Measurements from ENCODE around the gene HNRNPL.

The HNRNPL gene

DNA sequence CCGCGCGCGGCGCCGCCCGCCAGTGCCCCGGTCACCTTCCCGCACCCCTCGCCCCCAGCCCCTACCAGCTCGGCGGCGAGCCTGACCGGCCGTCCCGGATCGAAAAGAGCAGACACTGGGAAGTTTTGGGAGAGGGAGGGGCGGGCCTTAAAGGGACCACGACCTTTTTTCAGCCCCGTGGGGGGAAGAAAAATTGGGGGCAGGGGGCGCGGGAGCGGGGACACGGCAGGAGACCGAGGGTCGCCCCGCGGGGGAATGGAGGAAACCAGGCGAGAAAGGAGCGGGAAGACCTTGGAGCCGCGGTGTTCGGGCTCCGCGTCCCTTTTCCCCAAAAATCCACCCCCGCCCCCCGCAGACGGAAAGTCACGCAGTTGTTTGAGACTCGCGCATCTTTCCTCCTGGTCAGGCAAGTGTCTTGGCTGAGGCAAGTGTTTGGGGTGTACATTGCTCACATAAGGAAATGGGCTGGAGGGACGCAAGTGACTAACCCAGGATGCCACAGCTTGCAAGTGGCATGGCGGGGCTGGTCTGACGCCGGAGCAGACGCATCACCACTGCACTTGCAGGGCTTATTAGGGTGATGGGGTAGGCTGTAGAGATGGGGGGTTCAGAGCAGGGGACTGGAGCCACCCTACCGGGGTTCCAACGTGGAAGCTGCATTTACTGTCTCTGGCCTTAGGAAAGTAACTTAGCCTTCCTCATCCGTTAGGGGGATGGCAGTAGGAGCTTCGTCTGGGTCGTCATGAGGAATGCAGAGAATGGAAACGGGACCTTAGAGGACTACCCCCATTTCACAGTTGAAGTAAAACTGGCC, 2.7 kb upstream of the HNRNPL start:
- TF ChIP-seq CTCF (conservative IDR thresholded peaks at IDR 0.05) = no peak
- TF ChIP-seq ZFX (IDR thresholded peaks at IDR 0.05) = no peak
- H3K27ac ChIP-seq = peak overlapping the region; percentile 92

DNA sequence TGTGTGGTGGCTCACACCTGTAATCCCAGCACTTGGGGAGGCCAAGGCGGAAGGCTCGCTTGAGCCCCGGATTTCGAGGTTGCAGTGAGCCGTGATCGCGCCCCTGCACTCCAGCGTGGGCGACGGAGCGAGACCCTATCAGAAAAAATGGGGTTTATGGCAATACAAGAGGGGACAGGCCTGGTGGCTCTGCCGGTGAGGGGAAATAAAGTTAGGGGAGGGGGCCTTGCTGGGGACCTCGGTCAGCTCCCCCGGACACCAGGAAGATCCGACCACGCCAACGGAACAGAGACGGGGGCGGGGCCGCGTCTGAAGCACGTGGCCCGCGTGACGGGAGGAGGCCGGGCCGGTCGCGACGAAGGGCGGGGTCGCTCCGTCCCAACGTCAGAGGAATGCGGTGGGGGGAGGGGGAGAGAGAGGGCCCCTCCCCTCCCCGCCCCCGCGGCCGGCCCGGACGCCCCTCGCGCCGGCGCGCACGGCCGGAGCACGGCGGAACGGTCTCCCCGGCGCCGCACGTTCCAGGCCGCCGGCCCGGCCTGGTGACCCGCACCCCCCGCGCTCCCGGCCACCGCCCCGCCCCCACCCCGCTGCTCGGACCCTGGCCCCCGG, 1.9 kb upstream of the HNRNPL start:
- TF ChIP-seq ZFX (IDR thresholded peaks at IDR 0.05) = no peak; the same call in 1 of the 2 replicates
- TF ChIP-seq CTCF (conservative IDR thresholded peaks at IDR 0.05) = no peak

DNA sequence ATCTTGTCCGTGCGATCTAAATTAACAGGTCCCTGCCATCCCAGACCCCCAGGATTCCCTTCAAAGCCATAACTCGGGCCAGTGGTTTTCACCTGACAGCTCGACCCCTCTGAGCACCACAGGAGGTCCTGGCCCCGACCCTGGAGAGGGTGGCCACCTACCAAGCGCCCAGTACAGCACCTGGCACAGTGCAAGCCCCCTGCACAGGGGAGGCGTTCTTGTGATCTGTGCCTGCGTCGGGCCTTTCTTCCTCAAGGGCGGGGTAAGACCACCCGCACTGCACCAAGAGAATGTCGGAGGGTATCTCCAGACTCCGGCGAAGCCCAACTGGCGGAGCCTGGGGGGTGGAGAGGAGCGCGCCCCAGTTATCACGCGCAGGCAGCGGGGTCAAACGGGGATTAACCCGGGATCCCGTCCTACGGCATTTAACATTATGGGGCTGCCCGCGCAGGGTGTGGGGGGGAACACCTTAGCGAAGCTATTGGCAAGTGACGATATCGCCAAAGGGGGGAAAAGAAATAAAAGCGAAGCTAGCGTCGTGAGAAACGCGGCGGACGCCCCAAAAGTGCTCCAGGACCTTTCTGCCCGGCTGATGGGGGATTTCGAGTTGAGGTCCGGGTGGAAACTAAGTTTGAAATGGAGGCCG, 1.3 kb upstream of the HNRNPL start:
- no peak for TF ChIP-seq CTCF (conservative IDR thresholded peaks at IDR 0.05)
- TF ChIP-seq ZFX (IDR thresholded peaks at IDR 0.05) = no peak
- peak overlapping the region; percentile 92 for H3K27ac ChIP-seq

More for the DNA sequence above, 1.9 kb upstream of the HNRNPL start:
- peak overlapping the region; percentile 92 for H3K27ac ChIP-seq

DNA sequence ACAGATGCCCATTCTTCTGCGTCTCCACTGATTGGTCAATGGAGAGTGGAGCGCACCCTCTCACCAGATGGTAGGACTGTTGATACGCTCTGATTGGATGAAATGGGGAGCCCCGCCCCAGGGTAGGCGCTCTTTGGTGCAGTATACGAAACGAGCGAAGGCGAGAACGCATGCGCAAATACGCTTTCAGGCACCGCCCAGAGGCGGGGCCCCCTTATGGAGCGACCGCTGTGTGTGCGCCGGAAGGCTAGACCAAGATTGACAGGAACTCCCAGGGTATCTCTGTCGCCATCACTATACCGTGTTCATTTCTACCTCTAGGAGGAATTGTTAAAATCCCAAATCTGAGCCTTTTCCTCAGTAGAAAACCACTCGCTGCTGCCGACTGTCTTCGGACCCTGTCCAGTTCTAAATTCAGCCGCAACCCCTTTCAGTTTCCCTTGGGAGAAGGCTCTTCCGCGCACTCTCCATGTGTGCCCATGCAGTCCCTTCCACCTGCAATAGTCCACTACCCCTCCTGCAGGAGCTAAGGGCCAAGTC, 720 bp upstream of the HNRNPL start:
- peak overlapping the region; percentile 92 for H3K27ac ChIP-seq
- TF ChIP-seq CTCF (conservative IDR thresholded peaks at IDR 0.05) (no peak), ZFX (IDR thresholded peaks at IDR 0.05) (no peak)

DNA sequence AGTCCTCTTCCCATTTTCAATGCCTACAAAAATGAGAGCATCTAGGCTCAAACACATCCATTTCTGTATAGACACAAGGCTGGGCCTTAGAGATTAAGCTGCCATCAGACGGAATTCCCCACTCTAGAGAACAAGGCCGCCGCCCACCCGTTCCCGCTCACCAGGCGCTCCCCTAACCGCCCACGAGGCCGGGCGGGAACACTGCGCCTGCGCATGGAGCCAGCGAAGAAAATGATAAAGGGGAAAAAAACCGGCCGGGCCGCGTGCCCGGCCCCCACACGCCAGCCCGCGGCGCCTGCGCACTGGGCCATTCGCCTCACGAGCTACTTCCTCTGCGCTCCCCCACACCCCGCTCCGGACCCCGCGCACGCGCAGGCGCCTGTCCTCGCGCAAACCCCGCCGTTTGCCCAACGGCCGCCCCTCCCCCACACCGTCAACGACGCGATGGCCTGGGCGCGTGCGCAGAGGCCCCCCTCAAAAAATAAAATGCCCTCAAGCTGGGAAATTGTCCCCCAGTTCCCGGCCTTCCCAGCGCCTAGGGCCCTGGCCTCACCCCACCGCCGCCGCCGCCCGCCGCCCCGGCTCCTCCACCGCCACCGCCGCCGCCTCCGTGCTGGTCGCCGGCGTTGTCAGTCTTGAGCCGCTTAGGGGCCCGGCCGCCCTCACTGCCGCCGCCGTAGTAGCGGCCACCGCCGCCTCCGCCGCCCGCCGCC, 483 bp downstream of the HNRNPL start:
- H3K27ac ChIP-seq = peak overlapping the region; percentile 92
- TF ChIP-seq ZFX (IDR thresholded peaks at IDR 0.05) = 0 out of 2 replicates have a peak, but pooled peaks have one; percentile 22
- no peak for TF ChIP-seq CTCF (conservative IDR thresholded peaks at IDR 0.05)

DNA sequence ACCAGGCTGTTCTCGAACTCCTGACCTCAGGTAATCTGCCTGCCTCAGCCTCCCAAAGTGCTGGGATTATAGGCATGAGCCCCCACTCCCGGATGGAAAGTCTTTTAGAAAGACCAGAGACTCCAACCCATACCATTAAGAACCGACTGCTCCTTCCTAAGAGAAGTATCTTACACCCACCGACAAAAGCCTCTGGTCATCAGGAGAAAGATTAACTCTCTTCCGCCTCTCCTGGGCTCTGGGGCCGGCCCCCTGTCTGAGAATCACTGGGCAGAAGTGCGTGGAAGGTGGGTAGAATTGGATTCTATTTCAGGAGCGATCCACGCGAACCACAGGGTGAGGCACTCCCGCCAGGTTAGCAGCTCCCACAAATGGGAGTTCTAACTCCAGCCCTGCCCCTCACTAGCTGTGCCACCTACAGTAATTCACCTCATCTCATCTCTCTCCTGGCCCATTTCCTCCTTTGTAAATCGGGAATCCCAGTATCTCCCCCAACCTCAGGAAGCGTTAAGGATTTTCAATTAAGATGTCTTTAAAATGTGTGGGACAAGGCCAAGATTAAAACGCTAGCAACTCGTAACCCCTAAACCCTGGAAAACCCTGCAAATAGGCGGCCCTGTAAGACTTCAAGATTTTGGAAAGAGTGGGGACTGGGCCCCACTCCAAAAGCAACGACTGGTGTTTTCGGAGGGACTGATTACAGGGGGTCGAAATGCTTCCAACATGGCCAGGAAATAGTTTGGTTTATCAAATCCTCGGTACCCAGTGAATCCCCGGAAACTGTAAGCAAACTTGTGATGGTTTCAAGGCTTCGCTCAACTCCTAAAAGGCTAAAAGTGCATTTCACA, 1.3 kb downstream of the HNRNPL start:
- H3K27ac ChIP-seq = peak overlapping the region; percentile 92
- no peak for TF ChIP-seq ZFX (IDR thresholded peaks at IDR 0.05)
- no peak for TF ChIP-seq CTCF (conservative IDR thresholded peaks at IDR 0.05)
